Activated CD4-positive, alpha-beta T cell treated with anti-CD3 and anti-CD28 coated beads, Interleukin-2, amount 50 U/mL, for 48 hours (primary cell): ENCODE results near the gene TOP3A.

Source experiments
- DNase-seq, 2 experiments: peaks; one replicate each; pipeline ENCODE4 v3.0.0-alpha.2; 2020

Gene TOP3A

DNA sequence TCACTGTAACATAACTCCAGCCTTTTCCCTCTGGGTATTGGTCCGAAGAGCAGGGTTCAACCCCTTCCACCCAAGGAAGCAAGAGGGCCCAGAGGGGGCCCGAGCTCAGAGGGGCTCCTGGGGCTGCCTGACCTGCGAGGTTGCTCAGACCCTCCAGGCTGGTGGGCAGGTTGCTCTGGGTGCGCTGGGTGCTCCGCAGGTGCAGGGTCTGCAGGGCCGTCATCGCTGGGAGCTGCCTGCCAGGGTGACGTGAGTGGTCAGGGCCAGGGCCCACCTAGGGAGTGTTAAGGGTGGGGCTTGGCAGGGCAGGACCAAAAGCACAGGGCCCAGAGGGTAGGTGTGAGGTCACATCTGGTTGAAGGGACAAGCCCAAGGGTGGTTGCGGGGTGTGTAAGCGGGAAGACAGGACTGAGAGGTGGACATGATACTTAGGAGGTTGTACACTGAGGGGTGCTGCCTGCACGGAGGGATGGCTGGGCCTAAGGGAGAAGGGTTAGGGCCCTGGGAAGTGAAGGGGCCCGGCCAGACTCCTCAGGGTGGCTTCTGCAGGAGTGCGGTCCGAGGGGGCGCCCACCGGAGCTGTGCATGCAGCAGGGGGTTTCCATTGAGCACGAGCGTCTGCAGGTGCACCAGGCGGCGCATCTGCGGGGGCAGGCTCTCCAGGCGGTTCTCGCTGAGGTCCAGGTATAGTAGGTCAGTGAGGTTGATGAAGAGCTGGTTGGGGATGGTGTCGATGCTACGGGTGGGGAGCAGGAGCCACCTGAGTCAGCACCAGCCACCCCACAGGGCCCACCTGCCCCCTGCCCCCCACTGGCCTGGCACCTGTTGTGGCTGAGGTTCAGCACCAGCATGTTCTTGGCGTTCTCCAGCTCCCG is 60.6 kb downstream of the TOP3A start:
- no peak for DNase-seq

DNA sequence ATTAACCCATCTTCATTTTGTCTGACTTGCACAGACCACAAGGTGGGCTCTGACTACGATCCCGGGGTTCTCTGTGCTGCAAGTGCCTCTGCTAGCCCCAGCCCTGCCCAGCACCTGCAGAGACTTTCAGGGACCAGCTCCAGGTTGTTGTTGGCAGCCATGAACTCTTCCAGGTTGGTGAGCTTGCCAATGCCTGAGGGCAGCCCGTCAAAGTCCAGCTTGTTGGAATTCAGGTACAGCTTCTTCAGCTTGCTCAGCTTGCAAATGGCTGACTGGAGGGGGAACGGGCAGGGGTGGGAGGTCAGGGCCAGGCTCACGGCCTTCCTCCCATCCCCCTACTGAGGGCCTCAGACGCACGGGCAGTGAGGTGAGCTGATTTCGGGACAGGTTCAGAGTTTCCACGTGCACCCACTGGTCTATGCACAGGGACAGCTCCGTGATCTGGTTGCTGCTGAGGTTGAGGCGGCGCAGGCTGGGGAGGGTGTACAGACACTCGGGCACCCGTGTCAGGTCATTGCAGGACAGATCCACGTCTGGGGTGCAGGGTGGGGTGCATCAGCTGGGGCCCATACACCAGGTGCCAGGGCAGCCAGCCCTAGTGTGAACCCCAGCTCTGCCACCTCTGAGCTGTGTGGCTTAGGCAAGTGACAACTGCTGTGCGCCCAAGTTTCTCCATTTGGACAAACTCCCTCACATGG is 61.5 kb downstream of the TOP3A start:
- DNase-seq, result no peak

DNA sequence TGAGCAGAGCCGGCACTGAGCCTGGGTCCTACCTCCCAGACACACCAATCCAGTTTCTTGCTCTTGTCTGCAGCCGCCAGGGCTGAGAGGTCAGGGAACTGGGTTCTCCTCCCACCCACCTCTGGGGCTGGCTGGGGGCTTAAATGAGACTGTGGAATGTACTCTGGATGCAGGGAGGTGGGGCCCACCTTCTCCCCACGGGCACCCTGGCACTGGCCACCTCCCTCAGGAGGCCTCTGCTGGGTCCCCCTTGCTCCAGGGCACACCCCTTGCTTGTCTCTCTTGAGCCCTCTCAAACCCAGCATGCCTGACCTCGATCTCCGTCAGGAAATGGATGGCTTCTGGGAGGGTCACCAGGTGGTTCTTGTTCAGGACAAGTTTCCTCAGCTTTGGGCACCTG is 62.6 kb downstream of the TOP3A start:
- no peak for DNase-seq

DNA sequence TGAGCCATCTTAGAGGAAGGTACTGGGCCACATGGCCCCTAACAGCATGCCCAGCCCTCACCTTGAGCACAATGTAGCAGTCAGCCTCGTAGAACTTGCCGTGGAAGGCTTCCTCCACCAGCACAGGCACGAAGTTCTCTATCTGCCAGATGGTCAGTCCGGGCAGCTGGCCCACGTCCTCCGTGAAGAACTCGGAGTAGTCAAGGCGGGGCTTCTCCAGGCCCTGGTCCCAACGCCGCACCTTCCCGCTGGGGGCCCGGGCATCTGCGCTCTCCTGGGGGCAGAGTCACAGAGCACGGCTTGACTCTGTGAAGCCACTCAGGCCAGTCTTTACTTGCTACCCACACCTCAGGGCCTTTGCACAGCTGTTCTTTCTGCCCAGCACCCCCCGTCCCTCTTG is 63.6 kb downstream of the TOP3A start:
- DNase-seq, result no peak

DNA sequence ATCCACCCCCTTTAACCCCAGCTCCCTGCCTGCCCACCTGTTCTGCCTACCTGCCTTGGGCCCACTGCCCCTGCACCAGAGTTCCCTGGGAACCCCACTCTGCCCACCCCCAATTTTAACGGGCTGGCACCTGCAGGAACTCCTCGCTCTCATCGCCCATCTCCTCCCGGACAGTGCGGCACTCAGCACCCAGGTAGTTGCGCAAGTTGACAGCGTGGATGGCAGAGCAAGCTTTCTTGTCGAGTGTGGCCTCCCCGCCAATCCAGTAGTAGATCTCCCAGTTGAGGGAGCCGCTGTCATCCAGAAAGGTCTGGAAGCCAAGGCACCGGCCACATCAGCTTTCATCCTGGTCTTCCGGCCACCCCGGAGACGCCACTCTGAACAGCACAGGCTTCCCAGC is 64.1 kb downstream of the TOP3A start:
- DNase-seq, result no peak

DNA sequence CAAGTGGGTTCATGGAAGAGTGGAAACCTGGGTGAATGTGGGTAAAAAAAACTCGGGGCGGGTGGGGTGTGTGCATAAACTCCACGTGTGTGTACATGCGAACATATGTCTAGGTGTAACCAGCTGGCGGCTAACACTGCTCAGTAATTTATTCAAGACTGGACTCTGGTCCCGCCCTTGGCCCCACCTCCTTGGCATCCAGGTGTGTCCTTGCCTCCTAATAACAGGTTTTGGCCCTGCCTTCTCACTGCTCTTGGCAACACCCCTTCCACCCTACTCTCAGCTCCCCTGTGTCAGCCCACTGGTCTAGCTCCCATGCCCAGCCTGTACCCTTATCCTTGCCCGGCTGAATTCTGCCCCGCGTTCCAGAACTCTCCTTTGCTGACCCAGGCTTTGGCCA is 64.5 kb downstream of the TOP3A start:
- DNase-seq, result no peak

DNA sequence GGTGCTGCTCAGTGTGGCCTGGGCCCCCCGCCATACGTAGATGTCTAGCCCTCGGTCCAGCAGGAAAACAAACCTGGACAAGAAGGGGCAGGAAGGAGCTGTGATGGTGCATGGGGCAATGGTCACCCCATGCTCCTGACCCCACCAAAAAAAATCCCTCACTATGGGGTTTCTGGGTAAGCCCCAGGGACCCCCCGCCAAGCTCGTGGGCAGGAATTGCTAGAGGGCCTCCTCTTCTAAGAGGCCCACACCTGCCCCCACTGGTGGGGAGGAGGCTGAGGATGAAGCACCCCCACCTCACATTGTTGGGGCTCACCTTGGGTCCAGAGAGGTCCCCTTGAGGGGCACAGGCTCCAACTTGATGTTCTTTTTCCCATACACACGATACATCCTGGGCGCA is 66.0 kb downstream of the TOP3A start:
- no peak for DNase-seq

DNA sequence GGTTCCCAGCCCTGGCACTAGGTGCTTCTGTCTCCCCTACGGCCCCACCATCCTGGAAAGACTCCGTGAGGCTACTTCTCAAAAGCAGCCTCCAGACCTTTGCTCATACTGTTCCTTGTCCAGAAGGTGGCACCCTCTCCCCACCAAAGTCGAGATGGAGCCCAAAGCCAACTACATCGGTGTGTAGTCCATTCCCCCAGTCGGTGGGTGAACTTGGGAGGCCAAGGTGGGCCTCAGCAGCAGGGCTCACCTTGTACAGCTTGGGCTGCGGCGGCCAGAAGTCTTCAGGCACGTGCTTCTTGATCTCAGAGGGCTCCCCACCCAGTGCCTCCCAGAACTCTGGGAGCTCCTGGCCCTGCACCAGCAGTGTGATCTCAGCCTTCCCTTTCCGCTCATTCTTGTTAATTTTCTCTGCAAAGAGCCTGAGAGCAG is 66.5 kb downstream of the TOP3A start:
- DNase-seq, result peak; percentile 63 to 71

DNA sequence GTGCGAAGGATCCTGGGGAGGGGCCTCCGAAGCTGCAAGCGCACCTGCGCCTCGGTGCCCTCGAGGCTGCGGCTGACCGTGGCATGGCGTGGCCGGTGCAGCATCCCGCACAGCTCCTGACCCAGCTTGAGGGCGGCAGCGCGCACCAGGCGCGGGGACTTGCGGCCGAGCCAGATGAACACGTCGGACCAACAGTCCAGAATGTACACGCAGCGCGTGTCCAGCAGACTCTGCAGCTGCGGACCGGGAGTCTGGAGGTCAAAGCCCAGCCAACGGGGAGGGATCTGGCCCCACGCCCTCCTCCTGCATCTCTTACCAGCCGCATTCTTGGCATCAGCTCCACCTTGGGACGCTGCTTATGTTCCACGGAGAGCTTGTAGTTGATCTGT is 67.2 kb downstream of the TOP3A start:
- DNase-seq, result no peak

DNA sequence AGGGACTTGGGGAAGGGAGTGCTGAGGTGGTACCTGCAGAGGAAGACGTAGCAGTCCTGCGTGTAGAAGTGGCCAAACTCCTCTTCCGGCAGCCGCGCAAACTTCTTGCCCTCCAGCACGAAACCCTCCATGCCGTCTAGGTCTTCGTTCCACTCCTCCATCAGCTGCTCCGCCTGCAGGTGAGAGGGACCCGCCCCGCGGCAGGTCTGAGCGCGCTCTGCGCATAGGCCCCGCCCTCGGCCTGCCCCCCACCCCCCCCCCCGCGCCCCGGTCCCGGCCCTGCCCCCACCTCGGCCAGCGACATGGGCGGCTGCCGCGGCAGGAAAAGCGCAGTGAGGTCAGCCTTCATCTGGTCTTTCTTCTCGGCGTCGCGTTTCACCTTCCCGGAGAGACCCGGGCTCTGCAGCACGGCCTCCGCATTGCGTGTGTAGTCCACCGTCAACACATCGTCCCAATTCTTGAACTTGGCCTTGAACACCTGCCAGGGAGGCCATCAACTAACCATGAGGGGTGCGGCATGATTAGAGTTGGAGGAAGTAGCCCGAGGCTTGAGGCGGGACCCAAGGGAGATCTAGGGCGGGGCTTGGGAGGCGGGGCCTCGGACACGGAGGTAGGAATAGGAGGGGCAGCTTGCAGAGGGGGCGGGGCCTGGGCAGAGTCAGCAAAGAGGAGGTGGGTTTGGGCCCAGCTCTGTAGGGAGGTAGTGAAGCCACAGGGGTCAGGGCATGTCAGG is 67.7 kb downstream of the TOP3A start:
- DNase-seq, result peak; percentile 44 to 59

DNA sequence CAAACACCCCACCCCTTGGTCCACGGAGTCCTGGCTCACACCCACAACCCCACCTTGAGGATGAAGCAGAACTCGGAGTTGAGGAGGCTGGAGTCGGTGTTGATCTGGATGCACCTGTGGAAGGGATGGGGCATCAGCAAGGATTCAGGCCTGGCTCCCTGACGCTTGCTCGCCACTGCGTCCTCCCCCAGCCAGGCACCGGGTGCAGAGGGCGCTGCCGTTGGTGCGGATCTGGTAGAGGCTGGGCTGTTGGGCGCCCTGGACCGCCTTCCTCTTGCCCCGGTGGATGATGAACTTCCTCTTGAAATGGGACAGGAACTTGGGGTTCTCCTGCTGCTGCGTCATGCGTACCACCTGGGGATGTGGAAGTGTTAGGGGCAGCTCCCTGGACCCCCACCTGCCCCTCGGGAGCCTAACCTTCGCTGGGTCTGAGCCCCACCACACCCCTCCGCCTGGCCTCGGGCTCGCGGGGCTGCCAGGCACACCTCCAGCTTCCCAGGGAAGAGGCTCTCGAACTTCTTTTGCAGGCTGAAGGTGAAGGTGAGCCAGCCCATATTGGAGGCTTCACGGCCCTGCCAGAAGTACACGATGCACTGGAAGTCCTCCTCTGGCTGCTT is 68.6 kb downstream of the TOP3A start:
- no peak for DNase-seq

DNA sequence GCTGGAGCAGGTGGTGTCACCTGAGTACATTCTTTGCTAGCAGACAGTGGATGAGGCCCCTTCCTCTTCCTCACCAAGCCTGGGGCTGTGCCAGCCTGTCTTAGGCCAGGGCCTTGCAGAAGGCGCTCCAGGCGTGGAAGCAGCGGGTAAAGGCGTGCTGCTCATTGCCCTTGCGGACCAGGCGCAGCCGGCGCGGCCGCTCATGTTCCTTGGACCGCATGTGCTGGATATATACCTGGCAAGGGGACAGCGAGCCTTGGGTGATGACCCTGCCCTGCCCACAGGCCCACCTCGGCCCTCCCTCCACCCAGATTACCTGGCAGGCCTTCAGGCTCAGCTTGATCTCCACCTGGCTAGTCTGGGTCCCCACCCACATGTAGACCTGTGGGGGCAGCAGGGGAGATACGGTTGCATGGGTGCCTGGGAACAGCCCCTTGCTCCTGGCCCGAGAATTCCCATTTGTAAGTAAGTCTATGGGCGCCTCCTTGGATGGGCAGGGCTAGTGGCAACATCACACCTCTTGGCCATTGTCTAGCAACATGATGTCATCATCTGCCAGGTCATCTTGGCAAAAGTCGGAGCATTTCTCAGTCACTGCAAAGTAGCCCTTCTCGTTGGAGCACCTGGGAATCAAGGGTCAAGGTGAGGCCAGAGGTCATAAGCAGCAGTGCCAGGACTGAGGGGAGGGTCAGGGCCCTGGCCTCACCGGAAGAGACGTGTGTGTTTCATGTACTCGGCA is 69.6 kb downstream of the TOP3A start:
- DNase-seq, result no peak

DNA sequence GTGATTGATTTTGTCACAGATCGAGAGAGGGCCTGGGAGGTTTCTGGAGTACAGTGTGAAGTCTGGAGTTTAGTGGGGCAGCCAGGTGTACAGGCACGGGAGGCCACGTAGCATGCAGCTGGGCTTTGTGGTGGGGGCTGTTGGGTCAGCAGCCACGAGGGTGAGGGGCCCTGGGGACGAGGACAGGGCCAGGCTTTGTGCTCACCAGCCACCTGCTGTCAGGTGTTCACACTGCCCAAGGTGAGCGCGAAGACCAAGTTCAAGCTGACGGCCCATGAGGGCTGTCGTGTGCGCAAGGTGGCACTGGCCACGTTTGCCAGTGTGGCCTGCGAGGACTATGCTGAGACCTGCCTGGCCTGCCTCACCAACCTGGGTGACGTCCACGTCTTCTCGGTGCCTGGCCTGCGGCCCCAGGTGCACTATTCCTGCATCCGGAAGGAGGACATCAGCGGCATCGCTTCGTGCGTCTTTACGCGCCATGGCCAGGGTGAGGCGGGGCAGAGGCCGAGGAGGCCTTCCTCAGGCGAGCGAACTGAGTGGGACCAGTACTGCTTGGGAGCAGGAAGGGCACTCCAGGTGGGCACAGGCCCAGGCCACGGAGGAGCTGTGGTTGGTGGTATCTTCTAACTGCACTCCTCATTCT is 73.4 kb downstream of the TOP3A start:
- DNase-seq, result no peak

DNA sequence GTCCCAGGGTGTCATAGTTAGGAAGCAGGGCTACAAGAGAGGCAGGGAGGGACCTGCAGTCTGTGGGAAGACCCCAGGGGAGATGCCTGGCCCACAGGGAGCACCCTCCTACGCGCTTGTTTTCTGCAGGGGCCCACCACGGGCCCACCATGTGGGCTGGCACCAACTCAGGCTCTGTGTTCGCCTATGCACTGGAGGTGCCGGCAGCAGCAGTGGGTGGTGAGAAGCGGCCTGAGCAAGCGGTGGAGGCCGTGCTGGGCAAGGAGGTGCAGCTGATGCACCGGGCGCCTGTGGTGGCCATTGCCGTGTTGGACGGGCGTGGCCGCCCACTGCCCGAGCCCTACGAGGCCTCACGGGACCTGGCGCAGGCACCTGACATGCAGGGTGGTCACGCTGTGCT is 74.3 kb downstream of the TOP3A start:
- DNase-seq, result no peak

DNA sequence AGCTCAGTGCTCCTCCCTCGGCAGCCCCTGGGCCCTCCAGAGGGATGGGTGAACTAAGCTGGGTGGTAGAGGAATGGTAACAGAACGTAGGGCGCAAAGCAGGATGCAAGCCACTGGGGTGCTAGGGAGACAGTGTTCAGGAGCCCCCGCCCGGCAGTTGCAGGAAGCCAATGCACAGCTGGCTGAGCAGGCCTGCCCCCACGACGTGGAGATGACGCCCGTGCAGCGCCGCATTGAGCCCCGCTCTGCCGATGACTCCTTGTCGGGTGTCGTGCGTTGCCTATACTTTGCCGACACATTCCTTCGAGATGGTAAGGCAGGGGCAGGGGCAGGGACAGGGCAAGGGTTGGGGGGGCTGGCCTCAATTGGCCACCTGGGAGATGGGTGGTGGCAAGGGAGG is 76.5 kb downstream of the TOP3A start:
- no peak for DNase-seq

DNA sequence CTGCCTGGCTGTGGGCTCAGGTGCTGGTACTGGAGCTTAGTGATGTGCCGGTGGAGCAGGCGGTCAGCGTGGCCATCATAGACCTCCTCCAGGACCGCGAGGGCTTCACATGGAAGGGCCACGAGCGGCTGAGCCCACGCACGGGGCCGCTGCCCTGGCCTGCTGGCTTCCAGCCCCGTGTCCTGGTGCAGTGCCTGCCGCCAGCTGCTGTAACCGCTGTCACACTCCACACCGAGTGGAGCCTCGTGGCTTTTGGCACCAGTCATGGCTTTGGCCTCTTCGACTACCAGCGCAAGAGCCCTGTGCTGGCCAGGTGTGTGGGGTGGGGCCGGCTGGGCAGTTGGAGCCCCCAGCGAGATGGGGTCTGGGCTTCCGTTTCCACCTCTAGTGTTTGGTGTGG is 77.3 kb downstream of the TOP3A start:
- no peak for DNase-seq

DNA sequence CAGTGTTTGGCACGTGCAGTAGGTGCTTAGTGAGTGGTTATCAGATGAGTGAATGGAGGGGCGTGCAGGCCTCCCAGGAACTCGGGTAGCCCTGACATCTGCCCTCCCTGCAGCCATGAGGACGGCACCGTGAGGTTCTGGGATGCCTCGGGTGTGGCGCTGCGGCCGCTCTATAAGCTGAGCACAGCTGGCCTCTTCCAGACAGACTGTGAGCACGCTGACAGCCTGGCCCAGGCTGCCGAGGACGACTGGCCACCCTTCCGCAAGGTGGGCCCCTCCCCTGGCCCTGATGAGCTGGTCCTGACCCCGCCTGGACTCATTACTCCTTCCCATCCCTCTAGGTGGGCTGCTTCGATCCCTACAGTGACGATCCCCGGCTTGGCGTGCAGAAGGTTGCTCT is 78.3 kb downstream of the TOP3A start:
- no peak for DNase-seq

DNA sequence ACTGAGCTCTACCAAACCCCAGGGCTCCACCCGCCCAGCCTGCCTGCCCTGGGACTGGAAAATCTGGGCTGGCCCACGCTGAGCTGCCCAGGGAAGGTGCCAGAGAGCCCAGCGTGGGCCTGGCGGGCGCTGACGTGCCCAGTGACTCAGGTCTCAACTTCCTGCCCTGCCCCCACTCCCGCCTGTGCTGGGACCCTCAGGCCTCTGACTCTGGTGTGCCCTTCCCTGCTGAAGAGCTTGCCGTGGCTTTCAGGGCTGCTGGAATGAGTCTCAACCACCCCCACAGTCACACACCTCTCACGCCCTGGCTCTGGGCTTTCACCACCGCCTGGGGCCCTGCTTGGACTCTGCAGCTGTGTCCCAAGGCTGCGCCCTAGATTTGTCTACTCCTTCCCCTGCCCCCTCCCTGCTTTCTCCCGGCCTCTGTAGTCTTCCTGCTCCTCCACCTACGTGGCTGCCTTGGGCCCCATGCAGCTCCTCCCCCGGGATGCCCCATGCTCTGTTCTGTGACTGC is 79.0 kb downstream of the TOP3A start:
- peak; percentile 63 to 70 for DNase-seq

DNA sequence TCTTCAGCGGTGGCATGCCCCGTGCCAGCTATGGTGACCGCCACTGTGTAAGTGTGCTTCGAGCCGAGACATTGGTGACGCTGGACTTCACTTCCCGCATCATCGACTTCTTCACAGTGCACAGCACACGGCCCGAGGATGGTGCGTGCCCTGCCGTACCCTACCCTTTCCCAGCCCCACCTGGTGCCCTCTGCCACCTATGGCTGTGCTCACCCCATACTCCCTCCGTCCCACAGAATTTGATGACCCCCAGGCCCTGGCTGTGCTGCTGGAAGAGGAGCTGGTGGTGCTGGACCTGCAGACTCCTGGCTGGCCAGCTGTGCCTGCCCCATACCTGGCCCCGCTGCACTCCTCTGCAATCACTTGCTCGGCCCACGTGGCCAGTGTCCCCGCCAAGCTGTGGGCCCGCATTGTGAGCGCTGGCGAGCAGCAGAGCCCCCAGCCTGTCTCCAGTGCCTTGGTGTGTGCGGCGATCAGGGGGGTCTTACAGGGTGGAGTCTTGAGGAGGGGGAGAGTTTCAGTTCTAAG is 79.9 kb downstream of the TOP3A start:
- no peak for DNase-seq

DNA sequence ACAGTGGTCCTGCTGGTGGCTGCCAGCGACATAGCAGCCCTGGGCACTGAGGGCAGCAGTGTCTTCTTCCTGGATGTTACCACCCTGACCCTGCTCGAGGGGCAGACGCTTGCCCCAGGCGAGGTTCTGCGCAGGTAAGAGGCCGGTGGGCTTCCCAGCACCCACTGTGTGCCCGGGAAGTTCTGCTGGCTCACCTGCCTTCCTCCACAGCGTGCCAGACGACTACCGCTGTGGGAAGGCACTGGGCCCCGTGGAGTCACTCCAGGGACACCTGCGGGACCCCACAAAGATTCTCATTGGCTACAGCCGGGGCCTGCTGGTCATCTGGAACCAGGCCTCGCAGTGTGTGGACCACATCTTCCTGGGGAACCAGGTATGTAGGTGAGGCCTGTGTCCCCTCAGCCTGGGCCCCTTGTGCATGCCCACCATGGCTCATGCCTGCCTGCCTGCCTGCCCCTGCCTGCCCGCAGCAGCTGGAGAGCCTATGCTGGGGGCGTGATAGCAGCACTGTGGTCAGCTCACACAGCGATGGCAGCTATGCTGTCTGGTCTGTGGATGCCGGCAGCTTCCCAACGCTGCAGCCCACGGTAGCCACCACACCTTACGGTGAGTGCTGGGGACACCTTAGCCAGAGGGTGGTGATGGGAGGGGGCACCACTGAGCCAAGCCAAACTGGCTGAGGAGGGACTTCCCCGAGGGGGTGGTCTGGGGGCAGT is 80.8 kb downstream of the TOP3A start:
- DNase-seq, result no peak

DNA sequence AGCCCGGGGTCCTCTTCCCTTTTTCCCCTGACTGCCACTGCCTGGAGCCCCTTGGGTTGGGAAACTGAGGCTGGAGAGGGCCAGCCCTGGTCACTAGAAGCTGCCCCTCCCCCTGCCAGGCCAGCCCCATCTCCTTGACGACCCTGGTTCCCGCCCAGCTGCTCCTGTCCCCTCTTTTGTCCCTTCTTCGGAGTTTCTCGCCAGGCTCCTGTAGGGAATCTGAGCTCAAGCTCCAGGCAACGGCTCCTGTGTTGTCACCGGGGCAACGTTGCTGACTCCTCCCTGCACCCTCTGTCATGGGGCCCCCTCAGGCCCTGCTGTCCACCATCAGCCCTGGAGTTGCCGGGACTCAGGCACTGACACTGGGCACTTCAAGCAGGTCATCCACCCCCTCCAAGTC is 83.6 kb downstream of the TOP3A start:
- DNase-seq, result no peak
